IMR-90 (cell line): ENCODE results near the gene EVA1C. TPM values are rescaled to one million over a fixed set of nuclear protein-coding genes. Genes with fewer than 3 reads are reported as not detected.

Experiments
- ATAC-seq: fragments of 200-7000 bp; cut with Tn5 transposase; 2 replicates; pipeline ENCODE4 v1.9.1; 2020; ENCODE audit warnings: low read depth, mild to moderate bottlenecking, moderate library complexity
- BruUV-seq: library from RNA; stranded (reverse); fragments of 400-500 nt; replicated peaks from 2 replicates; lab custom pipeline; 2021; lab: Mats Ljungman, UMichigan
- CTCF ChIA-PET: fragments of 300-600 bp; formaldehyde crosslinking; extraction: SDS; loops from one replicate; lab custom pipeline; 2021; ENCODE audit warnings: antibody characterized with exemption; lab: Yijun Ruan, JAX
- POLR2A ChIA-PET: fragments of 300-600 bp; sonication (Branson Sonifier 250); formaldehyde crosslinking; loops from one replicate; lab custom pipeline; 2022; ENCODE audit warnings: antibody characterized with exemption; ENCODE audit not compliant: unreplicated experiment; lab: Charles Lee
- DNase-seq: peaks from one replicate; pipeline ENCODE4 v3.0.0; 2013
- H2AFZ ChIP-seq: replicated peaks from 2 replicates; pipeline ENCODE3; 2013; ENCODE audit warnings: low read length, mild to moderate bottlenecking; ENCODE audit not compliant: poor library complexity
- H2AK5ac ChIP-seq: 2 replicates; pipeline ENCODE4 v1.6.1; 2013; ENCODE audit warnings: low read depth, low read length, inconsistent platforms
- H2AK9ac ChIP-seq: replicated peaks from 2 replicates; pipeline ENCODE3; 2013; ENCODE audit warnings: mild to moderate bottlenecking, low read depth, low read length, moderate library complexity; ENCODE audit not compliant: poor library complexity
- H2BK120ac ChIP-seq: 2 replicates; pipeline ENCODE4 v1.6.1; 2013; ENCODE audit warnings: low read depth, low read length, inconsistent platforms
- H2BK15ac ChIP-seq: 3 replicates; pipeline ENCODE4 v1.6.1; 2013; ENCODE audit warnings: low read depth, low read length, inconsistent platforms
- H2BK20ac ChIP-seq: 2 replicates; pipeline ENCODE4 v1.6.1; 2013; ENCODE audit warnings: low read depth, mild to moderate bottlenecking, inconsistent platforms, low read length, moderate library complexity
- H2BK5ac ChIP-seq: 2 replicates; pipeline ENCODE4 v1.6.1; 2013; ENCODE audit warnings: mild to moderate bottlenecking, low read depth, low read length, inconsistent platforms; ENCODE audit not compliant: poor library complexity, severe bottlenecking
- H3K14ac ChIP-seq: replicated peaks from 2 replicates; pipeline ENCODE4 v1.6.1; 2013; ENCODE audit warnings: low read depth, low read length, inconsistent platforms
- H3K18ac ChIP-seq: 2 replicates; pipeline ENCODE4 v1.6.1; 2013; ENCODE audit warnings: low read depth, low read length, control low read depth
- H3K23ac ChIP-seq: 2 replicates; pipeline ENCODE4 v1.6.1; 2013; ENCODE audit warnings: low read depth, low read length, inconsistent platforms
- H3K27ac ChIP-seq: 2 replicates; pipeline ENCODE4 v1.5.1; 2013; ENCODE audit warnings: mild to moderate bottlenecking, control low read depth, low read length; ENCODE audit not compliant: insufficient read depth
- H3K27me3 ChIP-seq: 2 replicates; pipeline ENCODE4 v1.6.1; 2013; ENCODE audit warnings: low read length; ENCODE audit not compliant: control insufficient read depth, insufficient read depth
- H3K36me3 ChIP-seq: 2 replicates; pipeline ENCODE4 v1.6.1; 2013; ENCODE audit warnings: low read length, mixed read lengths; ENCODE audit not compliant: control insufficient read depth, insufficient read depth
- H3K4ac ChIP-seq: 2 replicates; pipeline ENCODE4 v1.6.1; 2013; ENCODE audit warnings: low read depth, low read length, inconsistent platforms
- H3K4me1 ChIP-seq: 2 replicates; pipeline ENCODE4 v1.6.1; 2013; ENCODE audit warnings: low read length, mixed read lengths; ENCODE audit not compliant: control insufficient read depth, insufficient read depth
- H3K4me2 ChIP-seq: 2 replicates; pipeline ENCODE4 v1.6.1; 2013; ENCODE audit warnings: low read depth, mild to moderate bottlenecking, control low read depth, low read length, moderate library complexity
- H3K4me3 ChIP-seq: 2 replicates; pipeline ENCODE4 v1.5.1; 2013; ENCODE audit warnings: low read depth, mild to moderate bottlenecking, control low read depth, low read length, moderate library complexity; ENCODE audit not compliant: insufficient read depth
- H3K56ac ChIP-seq: 2 replicates; pipeline ENCODE4 v1.6.1; 2013; ENCODE audit warnings: low read length, inconsistent platforms; ENCODE audit not compliant: insufficient read depth; ENCODE audit errors: extremely low read depth
- H3K79me1 ChIP-seq, 2 experiments: 2 replicates each; pipeline ENCODE4 v1.6.1; 2013; ENCODE audit warnings: low read length in 2 of 2, inconsistent platforms in 1 of 2, low read depth in 1 of 2
- H3K9ac ChIP-seq: 2 replicates; pipeline ENCODE4 v1.6.1; 2013; ENCODE audit warnings: low read depth, low read length, control low read depth
- H3K9me1 ChIP-seq: 2 replicates; pipeline ENCODE4 v1.6.1; 2013; ENCODE audit warnings: low read length, inconsistent platforms; ENCODE audit not compliant: insufficient read depth
- H3K9me3 ChIP-seq: 2 replicates; pipeline ENCODE4 v1.6.1; 2013; ENCODE audit warnings: low read length; ENCODE audit not compliant: control insufficient read depth, insufficient read depth
- H4K20me1 ChIP-seq: 2 replicates; pipeline ENCODE4 v1.6.1; 2013; ENCODE audit warnings: low read length, inconsistent platforms; ENCODE audit not compliant: insufficient read depth
- H4K5ac ChIP-seq: 2 replicates; pipeline ENCODE4 v1.6.1; 2013; ENCODE audit warnings: mild to moderate bottlenecking, low read depth, low read length, control low read depth
- H4K8ac ChIP-seq, 2 experiments: 2 replicates each; pipeline ENCODE4 v1.6.1; 2013; ENCODE audit warnings: low read depth in 2 of 2, low read length in 2 of 2, control low read depth in 1 of 2, inconsistent platforms in 1 of 2
- H4K91ac ChIP-seq: 2 replicates; pipeline ENCODE4 v1.6.1; 2013; ENCODE audit warnings: low read depth, low read length, inconsistent platforms; ENCODE audit not compliant: insufficient read depth
- CEBPB ChIP-seq: IDR thresholded peaks from 2 replicates; pipeline ENCODE4 v1.6.1; 2012; ENCODE audit warnings: low read depth, low read length, improper control_type of control experiment
- FOS ChIP-seq: fragments of 150-350 bp; IDR thresholded peaks from 2 replicates; pipeline ENCODE4 v1.6.1; 2016; ENCODE audit warnings: low read depth, low read length
- MAFK ChIP-seq: IDR thresholded peaks from 2 replicates; pipeline ENCODE4 v1.6.1; 2012; ENCODE audit warnings: low read depth, low read length, improper control_type of control experiment
- NFE2L2 ChIP-seq: fragments of 150-350 bp; IDR thresholded peaks from 2 replicates; pipeline ENCODE4 v1.6.1; 2016; ENCODE audit warnings: low read depth, mild to moderate bottlenecking, low read length
- RAD21 ChIP-seq: IDR thresholded peaks from 2 replicates; pipeline ENCODE4 v1.6.1; 2012; ENCODE audit warnings: low read length, improper control_type of control experiment
- RCOR1 ChIP-seq: IDR thresholded peaks from 2 replicates; pipeline ENCODE4 v1.6.1; 2012; ENCODE audit warnings: mild to moderate bottlenecking, low read length, improper control_type of control experiment; ENCODE audit not compliant: insufficient replicate concordance
- WGBS, 2 experiments: methylation state at CpG; one replicate each; pipeline versions ENCODE4 v1.1.5 to v1.1.7; 2013; ENCODE audit warnings: missing lambda C conversion rate in 2 of 2; ENCODE audit not compliant: insufficient read length in 1 of 2; ENCODE audit errors: extremely low coverage in 2 of 2; 5-methylcytosine and 5-hydroxymethylcytosine counted together
- dilution Hi-C: fragments of 300-500 bp; cut with HindIII; formaldehyde crosslinking; loops from one replicate; pipeline ENCODE4 v1.14.3; 2018; ENCODE audit warnings: low sequenced_read_pairs; ENCODE audit not compliant: unreplicated experiment
- in situ Hi-C: fragments of 300-500 bp; cut with MboI; formaldehyde crosslinking; loops from 3 replicates; pipeline ENCODE4 v1.14.3; 2019; ENCODE audit warnings: low sequenced_read_pairs, inconsistent platforms, mixed read lengths
- intact Hi-C: fragments of 100-400 bp; cut with micrococcal nuclease; formaldehyde crosslinking; loops from 2 replicates; pipeline ENCODE4 v1.10.0; 2022
- polyA plus RNA-seq, 3 experiments: library from polyadenylated mRNA; depleted of rRNA; stranded (reverse); fragments of >200 nt; gene quantifications; 2 replicates each; pipeline ENCODE4 v1.2.3, GENCODE V29; 2012; ENCODE audit warnings: low replicate concordance in 1 of 3
- total RNA-seq: library from RNA; depleted of rRNA; stranded (reverse); fragments of >200 nt; gene quantifications from 2 replicates; pipeline ENCODE4 v1.2.3, GENCODE V29; 2012

EVA1C gene
- total and polyA plus RNA-seq, 2 of the 4 experiments (the other 2 are of a cell fraction), result 0.72 to 1.1 TPM

DNA sequence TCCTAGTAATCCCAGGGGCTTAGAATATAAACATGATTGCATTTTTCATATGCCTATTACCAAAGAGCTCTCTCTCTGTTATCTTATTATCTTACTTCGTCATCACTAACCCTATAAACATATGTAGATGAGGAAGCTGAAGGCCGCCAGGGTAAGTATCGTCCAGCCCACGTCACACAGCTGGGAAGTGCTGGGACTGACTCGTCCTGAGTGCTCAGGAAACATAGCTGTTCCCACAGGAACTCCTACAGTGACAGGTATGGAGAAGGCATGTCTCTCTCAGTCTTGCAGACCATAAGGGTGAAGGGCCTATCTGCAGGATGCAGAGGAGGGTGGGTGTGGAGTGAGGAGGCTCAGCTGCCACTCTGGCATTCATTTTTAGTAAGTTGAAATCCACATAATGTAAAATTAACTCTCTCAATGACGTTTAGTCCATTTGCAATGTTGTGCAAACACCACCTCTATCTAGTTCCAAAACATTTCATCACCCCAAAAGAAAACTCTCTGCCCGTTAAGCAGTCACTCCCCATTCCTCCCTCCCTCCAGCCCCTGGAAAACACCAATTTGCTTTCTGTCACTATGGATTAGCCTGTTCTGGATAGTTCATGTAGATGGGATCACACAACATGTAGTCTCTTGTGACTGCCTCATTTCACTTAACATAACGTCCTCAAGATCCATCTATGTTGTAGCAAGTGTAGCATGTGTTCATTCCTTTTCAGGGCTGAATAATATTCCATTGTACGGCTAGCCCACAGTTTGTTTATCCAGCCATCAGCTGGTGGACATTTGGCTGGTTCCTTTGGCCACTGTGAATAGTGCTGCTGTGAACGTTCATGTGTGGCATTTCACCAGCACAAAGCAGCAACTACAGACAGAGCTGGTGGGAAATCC is 104.5 kb downstream of the EVA1C start:
- Histone ChIP-seq H3K9me3 (peaks cover 2% of the 10 kb centered on the region; the same call in 1 of the 2 replicates), H4K8ac (peak overlapping the region in 1 of 2 experiments; percentile 20; a peak in 1 of 4 replicates), H2AK9ac (no peak overlapping the region), H2BK120ac (peak overlapping the region; percentile 66; the same call in 1 of the 2 replicates), H3K79me1 (no peaks in the 10 kb centered on the region), H3K4me3 (no peak overlapping the region), H3K14ac (peak overlapping the region; percentile 63; the same call in 1 of the 2 replicates), H2AFZ (peak overlapping the region; percentile 60), H3K9ac (no peak overlapping the region), H2BK20ac (peak overlapping the region; percentile 42; the same call in 1 of the 2 replicates), H4K5ac (no peak overlapping the region; the same call in 1 of the 2 replicates), H3K56ac (no peak overlapping the region), H3K4ac (peak overlapping the region; percentile 25; the same call in 1 of the 2 replicates), H3K4me1 (peaks cover 14% of the 10 kb centered on the region), H2BK15ac (peak overlapping the region; percentile 2; the same call in 2 of the 3 replicates), H3K23ac (peak overlapping the region; percentile 58; the same call in 1 of the 2 replicates), H3K36me3 (no peaks in the 10 kb centered on the region), H3K18ac (peak overlapping the region; percentile 4), H4K91ac (peak overlapping the region; percentile 9; the same call in 1 of the 2 replicates), H2AK5ac (peak overlapping the region; percentile 83), H3K9me1 (peaks cover 23% of the 10 kb centered on the region), H3K27ac (peak overlapping the region; percentile 20; the same call in 1 of the 2 replicates), H2BK5ac (peak overlapping the region; percentile 5), H3K27me3 (no peaks in the 10 kb centered on the region), H3K4me2 (peak overlapping the region; percentile 41; the same call in 1 of the 2 replicates), H4K20me1 (no peaks in the 10 kb centered on the region)
- WGBS, 2 experiments, result no CpG with 5 or more reads among the region's 10 CpGs
- in situ Hi-C loops (no loop called here), dilution Hi-C loops (no loop called here), intact Hi-C loops (no loop called here)
- CTCF ChIA-PET, result interaction anchor here (0.6 to 1.0 kb wide), 2 partner anchors 11 to 60 kb away, joined by 3 read pairs; no protein-coding TSS in a partner anchor
- no TSS peak for BruUV-seq
- ATAC-seq, result peak; percentile 78
- POLR2A ChIA-PET, result no interaction called here
- no peak for TF ChIP-seq MAFK
- TF ChIP-seq RAD21, result 0 out of 2 replicates have a peak, but pooled peaks have one; percentile 18
- TF ChIP-seq RCOR1, result no peak
- TF ChIP-seq FOS, result peak; percentile 83
- peak; percentile 81; the same call in 1 of the 2 replicates for TF ChIP-seq NFE2L2
- peak; percentile 81 for TF ChIP-seq CEBPB
- DNase-seq, result peak; percentile 99
